Fibroblast of lung (primary cell): ENCODE data around the gene AGAP1.

Experiments used
- EZH2 ChIP-seq: IDR thresholded peaks from 2 replicates; pipeline ENCODE4 v1.5.1; 2012; ENCODE audit warnings: low read length, control low read depth, mild to moderate bottlenecking; ENCODE audit errors: missing control alignments
- TF ChIP-seq, protein P1 (sequence below), 2 donors: IDR thresholded peaks in 1 of 2; conservative IDR thresholded peaks in 1 of 2; 1 replicate in 1 of 2; 2 replicates in 1 of 2; pipeline ENCODE4 v1.5.1; 2011 to 2012; ENCODE audit warnings: low read length in 2 of 2, control low read depth in 1 of 2, inconsistent platforms in 1 of 2, low read depth in 1 of 2, mild to moderate bottlenecking in 1 of 2

DNA sequence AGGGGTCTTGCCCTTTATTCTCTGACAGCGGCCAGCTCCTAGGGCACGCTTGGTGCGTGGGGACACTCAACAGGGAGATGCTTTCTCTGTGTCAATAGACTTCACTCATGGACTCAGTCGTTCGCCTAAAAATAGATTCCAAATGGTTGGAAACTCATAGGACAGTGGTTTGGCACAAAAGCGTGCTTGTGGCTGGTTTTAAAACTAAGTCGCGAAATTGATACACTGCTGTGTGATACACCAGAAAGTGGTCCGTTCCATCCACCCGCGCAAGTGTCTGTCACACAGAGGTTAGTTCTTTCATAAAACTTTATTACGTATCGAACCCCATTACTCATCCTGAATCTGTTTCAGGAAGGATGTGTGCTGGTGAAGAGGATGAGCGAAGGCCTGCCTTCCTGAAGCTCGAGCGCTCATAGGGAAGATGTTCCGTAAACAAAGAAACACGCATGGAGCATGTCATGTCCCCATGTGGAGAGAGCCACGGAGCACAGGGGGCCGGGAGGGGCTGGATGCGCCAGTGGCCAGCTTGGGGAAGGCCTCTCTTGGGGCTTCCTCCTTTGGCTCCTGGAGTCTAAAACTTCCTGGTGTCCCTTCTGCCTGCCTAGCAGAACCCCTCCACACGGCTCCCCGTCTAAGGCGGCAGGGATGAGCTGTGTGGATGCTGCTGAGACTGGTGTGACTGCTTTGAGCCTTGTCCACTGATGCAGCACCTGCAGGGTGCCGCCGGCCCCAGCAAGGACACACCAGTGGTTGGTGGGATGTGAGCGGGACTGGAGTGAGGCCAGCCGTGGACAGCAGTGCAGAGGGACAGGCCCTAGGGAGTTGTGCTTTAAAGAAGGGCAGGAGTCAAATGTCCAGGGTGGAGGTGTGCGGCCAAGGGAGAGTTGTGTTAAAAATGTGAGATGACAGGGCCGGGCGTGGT is 467.1 kb downstream of the AGAP1 start:
- TF ChIP-seq, protein P1, sequence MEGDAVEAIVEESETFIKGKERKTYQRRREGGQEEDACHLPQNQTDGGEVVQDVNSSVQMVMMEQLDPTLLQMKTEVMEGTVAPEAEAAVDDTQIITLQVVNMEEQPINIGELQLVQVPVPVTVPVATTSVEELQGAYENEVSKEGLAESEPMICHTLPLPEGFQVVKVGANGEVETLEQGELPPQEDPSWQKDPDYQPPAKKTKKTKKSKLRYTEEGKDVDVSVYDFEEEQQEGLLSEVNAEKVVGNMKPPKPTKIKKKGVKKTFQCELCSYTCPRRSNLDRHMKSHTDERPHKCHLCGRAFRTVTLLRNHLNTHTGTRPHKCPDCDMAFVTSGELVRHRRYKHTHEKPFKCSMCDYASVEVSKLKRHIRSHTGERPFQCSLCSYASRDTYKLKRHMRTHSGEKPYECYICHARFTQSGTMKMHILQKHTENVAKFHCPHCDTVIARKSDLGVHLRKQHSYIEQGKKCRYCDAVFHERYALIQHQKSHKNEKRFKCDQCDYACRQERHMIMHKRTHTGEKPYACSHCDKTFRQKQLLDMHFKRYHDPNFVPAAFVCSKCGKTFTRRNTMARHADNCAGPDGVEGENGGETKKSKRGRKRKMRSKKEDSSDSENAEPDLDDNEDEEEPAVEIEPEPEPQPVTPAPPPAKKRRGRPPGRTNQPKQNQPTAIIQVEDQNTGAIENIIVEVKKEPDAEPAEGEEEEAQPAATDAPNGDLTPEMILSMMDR (conservative IDR thresholded peaks at IDR 0.05 in 1 of 2, IDR thresholded peaks at IDR 0.05 in 1 of 2; ENCODE audit: low read depth in 1 of 2, low read length in 2 of 2) = no peak
- no peak for TF ChIP-seq EZH2
